B cell (primary cell): ENCODE data around the gene SLC49A3. TPM values are rescaled to one million over a fixed set of nuclear protein-coding genes. Genes with fewer than 3 reads are reported as not detected.

Source experiments
- ATAC-seq: fragments of 200-7000 bp; cut with Tn5 transposase; one replicate; pipeline ENCODE4 v1.10.0; 2021; ENCODE audit warnings: low read depth, mild to moderate bottlenecking, moderate number of reproducible peaks, moderate library complexity
- CTCF ChIA-PET: fragments of 350-600 bp; sonication (Branson Sonifier 250); formaldehyde crosslinking; loops from one replicate; lab custom pipeline; 2021; ENCODE audit warnings: antibody characterized with exemption, inconsistent platforms; lab: Charles Lee
- POLR2A ChIA-PET: fragments of 350-600 bp; sonication (Branson Sonifier 250); formaldehyde crosslinking; loops from one replicate; lab custom pipeline; 2021; ENCODE audit warnings: antibody characterized with exemption; lab: Charles Lee
- DNase-seq: peaks from one replicate; pipeline ENCODE4 v3.0.0; 2013
- H2AFZ ChIP-seq: 2 replicates; pipeline ENCODE4 v1.6.1; 2012; ENCODE audit warnings: mild to moderate bottlenecking, low read depth, low read length; ENCODE audit not compliant: insufficient read depth, poor library complexity, severe bottlenecking
- H3K27ac ChIP-seq, 2 donors: 1 replicate in 1 of 2; 2 replicates in 1 of 2; pipeline ENCODE4 v1.5.1; 2012 to 2013; ENCODE audit warnings: low read length in 2 of 2, mild to moderate bottlenecking in 2 of 2, moderate library complexity in 1 of 2
- H3K27me3 ChIP-seq, 4 experiments: fragments of 200-600 bp in 1 of 4; sonication (generic) in 1 of 4; replicated peaks in 1 of 4; 1 replicate in 2 of 4; 2 replicates in 2 of 4; pipeline versions ENCODE4 v1.6.1 to v1.7.0; 2013 to 2016; ENCODE audit warnings: low read length in 3 of 4, mild to moderate bottlenecking in 2 of 4, mixed read lengths in 1 of 4, moderate library complexity in 1 of 4; ENCODE audit not compliant: insufficient read depth in 4 of 4, control insufficient read depth in 3 of 4; ENCODE audit errors: control extremely low read depth in 1 of 4
- H3K36me3 ChIP-seq, 2 experiments: replicated peaks in 1 of 2; 1 replicate in 1 of 2; 2 replicates in 1 of 2; pipeline versions ENCODE4 v1.6.1 to v1.7.1; 2013; ENCODE audit warnings: low read length in 1 of 2; ENCODE audit not compliant: insufficient read depth in 2 of 2, control insufficient read depth in 1 of 2; ENCODE audit errors: control extremely low read depth in 1 of 2, extremely low read depth in 1 of 2
- H3K4me1 ChIP-seq, 2 donors: fragments of 200-600 bp in 1 of 2; sonication (generic) in 1 of 2; 1 replicate in 1 of 2; 2 replicates in 1 of 2; pipeline versions ENCODE4 v1.5.1 to v1.6.1; 2013 to 2017; ENCODE audit warnings: low read length in 2 of 2; ENCODE audit not compliant: control insufficient read depth in 2 of 2, insufficient read depth in 2 of 2
- H3K4me2 ChIP-seq: replicated peaks from 2 replicates; pipeline ENCODE3; 2012; ENCODE audit warnings: mild to moderate bottlenecking, low read depth, low read length; ENCODE audit not compliant: poor library complexity, severe bottlenecking
- H3K4me3 ChIP-seq, 5 experiments: fragments of 200-600 bp in 1 of 5; sonication (generic) in 1 of 5; 1 replicate in 3 of 5; 2 replicates in 2 of 5; pipeline versions ENCODE4 v1.5.1 to v1.7.0; 2011 to 2016; ENCODE audit warnings: low read length in 4 of 5, mild to moderate bottlenecking in 4 of 5, low read depth in 2 of 5, control low read depth in 1 of 5, moderate library complexity in 1 of 5; ENCODE audit not compliant: insufficient read depth in 1 of 5; ENCODE audit errors: control extremely low read depth in 1 of 5, extremely low read depth in 1 of 5
- H3K79me2 ChIP-seq: fragments of 200-600 bp; sonication (generic); one replicate; pipeline ENCODE4 v1.6.0; 2016; ENCODE audit warnings: low read length; ENCODE audit not compliant: control insufficient read depth, insufficient read depth
- H3K9ac ChIP-seq: fragments of 200-600 bp; sonication (generic); 2 replicates; pipeline ENCODE4 v1.6.1; 2017; ENCODE audit warnings: mild to moderate bottlenecking, low read length, moderate library complexity
- H3K9me3 ChIP-seq, 3 donors: one replicate each; pipeline versions ENCODE4 v1.6.1 to v1.7.1; 2013; ENCODE audit warnings: low read length in 2 of 3; ENCODE audit not compliant: control insufficient read depth in 2 of 3, insufficient read depth in 1 of 3; ENCODE audit errors: control extremely low read depth in 1 of 3
- H4K20me1 ChIP-seq: 2 replicates; pipeline ENCODE4 v1.6.0; 2012; ENCODE audit warnings: mild to moderate bottlenecking, low read length; ENCODE audit not compliant: insufficient read depth, control insufficient read depth, poor library complexity, severe bottlenecking
- H3K27ac Mint-ChIP-seq: one replicate; pipeline ENCODE4 v1.8.0; 2021; ENCODE audit warnings: mixed read lengths
- H3K27me3 Mint-ChIP-seq: one replicate; pipeline ENCODE4 v1.8.0; 2021; ENCODE audit warnings: mixed read lengths
- H3K4me1 Mint-ChIP-seq: one replicate; pipeline ENCODE4 v1.8.0; 2021; ENCODE audit warnings: mixed read lengths
- H3K4me3 Mint-ChIP-seq: one replicate; pipeline ENCODE4 v1.8.0; 2021; ENCODE audit warnings: mixed read lengths
- H3K9me3 Mint-ChIP-seq: one replicate; pipeline ENCODE4 v1.8.0; 2022; ENCODE audit warnings: mixed read lengths; ENCODE audit not compliant: insufficient read depth
- EZH2 ChIP-seq: IDR thresholded peaks from 2 replicates; pipeline ENCODE4 v1.6.1; 2012; ENCODE audit warnings: borderline replicate concordance, low read depth, mild to moderate bottlenecking, moderate library complexity, low read length; ENCODE audit not compliant: insufficient read depth, poor library complexity, severe bottlenecking
- WGBS: methylation state at CpG from one replicate; pipeline ENCODE4 v1.1.5; 2013; ENCODE audit warnings: missing lambda C conversion rate; ENCODE audit not compliant: insufficient coverage; 5-methylcytosine and 5-hydroxymethylcytosine counted together
- intact Hi-C: fragments of 100-400 bp; cut with micrococcal nuclease; formaldehyde crosslinking; loops from one replicate; pipeline ENCODE4 v1.10.0; 2022
- polyA plus RNA-seq: library from polyadenylated mRNA; depleted of rRNA; stranded (reverse); fragments of >200 nt; gene quantifications from 2 replicates; pipeline ENCODE4 v1.2.3, GENCODE V29; 2012
- total RNA-seq, 2 donors: library from RNA; stranded (reverse); fragments of 120-200 nt in 1 of 2; gene quantifications; 1 replicate in 1 of 2; 2 replicates in 1 of 2; pipeline versions ENCODE4 v1.2.3 to v1.2.4, GENCODE V29; 2013 to 2022
- TF ChIP-seq, protein P1 (sequence below): fragments of 200-600 bp; IDR thresholded peaks from one replicate; pipeline ENCODE4 v1.8.0; 2022; ENCODE audit warnings: antibody characterized with exemption, mild to moderate bottlenecking

Gene SLC49A3
- total and polyA plus RNA-seq, 2 donors (not counting 1 experiment from before 2014, with no cell fraction given), result 2.0 to 4.3 TPM

DNA sequence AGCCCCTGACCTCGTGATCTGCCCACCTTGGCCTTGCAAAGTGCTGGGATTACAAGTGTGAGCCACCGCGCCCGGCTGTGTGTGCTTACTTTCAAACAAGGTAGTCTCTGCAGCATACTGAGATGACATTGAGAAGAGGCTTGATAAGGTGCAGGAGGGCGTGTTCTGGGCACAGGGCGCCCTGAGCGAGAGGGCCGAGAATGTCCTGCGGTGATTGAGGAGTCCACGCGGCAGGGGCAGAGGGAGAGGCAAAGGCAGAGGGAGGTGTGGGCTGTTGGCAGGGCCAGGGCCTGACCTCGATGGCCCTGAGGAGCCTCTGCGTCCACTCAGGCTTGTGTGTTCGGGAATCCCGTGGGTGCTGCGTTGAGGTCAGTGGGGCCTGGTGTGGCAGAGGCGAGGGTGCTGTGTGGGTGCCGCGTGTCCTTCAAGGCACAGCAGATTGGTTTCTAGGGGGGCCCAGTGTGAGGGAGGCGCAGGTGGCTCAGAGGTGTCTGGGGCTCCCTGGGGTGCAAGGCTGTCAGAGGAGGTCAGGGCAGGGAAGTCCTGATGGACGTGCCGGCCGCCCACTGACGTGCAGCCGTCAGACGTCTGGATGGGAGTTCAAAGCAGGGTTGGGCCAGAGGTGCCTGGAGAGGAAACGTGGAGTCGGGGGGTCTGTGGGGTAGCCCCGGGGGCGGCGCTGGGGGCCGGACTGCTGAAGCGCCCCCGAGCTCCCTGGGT lies 28.8 kb upstream of the SLC49A3 start:
- ChIA-PET POLR2A (no interaction called here), CTCF (no interaction called here)
- DNase-seq, result no peak
- Histone ChIP-seq H3K36me3 (peaks cover 0 to 8% of the 10 kb centered on the region in 2 experiments), H3K27me3 (no peaks in the 10 kb centered on the region), H3K79me2 (peaks cover 83% of the 10 kb centered on the region), H3K4me3 (no peak overlapping the region), H3K4me1 (no peaks in the 10 kb centered on the region), H3K9me3 (peaks cover 0 to 12% (median 0%) of the 10 kb centered on the region in 3 donors), H3K9ac (no peak overlapping the region), H2AFZ (no peak overlapping the region), H3K4me2 (no peak overlapping the region), H3K27ac (no peak overlapping the region), H4K20me1 (peaks cover 83% of the 10 kb centered on the region)
- no peak for ATAC-seq
- Mint-ChIP-seq H3K4me3 (no peak overlapping the region), H3K9me3 (no peaks in the 10 kb centered on the region), H3K4me1 (peaks cover 13% of the 10 kb centered on the region), H3K27ac (no peak overlapping the region), H3K27me3 (no peaks in the 10 kb centered on the region)
- WGBS, result 96% methylated on average over 34 of the region's 34 CpGs
- intact Hi-C loops, result no loop called here
- TF ChIP-seq EZH2, result no peak
- TF ChIP-seq, protein P1, sequence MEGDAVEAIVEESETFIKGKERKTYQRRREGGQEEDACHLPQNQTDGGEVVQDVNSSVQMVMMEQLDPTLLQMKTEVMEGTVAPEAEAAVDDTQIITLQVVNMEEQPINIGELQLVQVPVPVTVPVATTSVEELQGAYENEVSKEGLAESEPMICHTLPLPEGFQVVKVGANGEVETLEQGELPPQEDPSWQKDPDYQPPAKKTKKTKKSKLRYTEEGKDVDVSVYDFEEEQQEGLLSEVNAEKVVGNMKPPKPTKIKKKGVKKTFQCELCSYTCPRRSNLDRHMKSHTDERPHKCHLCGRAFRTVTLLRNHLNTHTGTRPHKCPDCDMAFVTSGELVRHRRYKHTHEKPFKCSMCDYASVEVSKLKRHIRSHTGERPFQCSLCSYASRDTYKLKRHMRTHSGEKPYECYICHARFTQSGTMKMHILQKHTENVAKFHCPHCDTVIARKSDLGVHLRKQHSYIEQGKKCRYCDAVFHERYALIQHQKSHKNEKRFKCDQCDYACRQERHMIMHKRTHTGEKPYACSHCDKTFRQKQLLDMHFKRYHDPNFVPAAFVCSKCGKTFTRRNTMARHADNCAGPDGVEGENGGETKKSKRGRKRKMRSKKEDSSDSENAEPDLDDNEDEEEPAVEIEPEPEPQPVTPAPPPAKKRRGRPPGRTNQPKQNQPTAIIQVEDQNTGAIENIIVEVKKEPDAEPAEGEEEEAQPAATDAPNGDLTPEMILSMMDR, result no peak

DNA sequence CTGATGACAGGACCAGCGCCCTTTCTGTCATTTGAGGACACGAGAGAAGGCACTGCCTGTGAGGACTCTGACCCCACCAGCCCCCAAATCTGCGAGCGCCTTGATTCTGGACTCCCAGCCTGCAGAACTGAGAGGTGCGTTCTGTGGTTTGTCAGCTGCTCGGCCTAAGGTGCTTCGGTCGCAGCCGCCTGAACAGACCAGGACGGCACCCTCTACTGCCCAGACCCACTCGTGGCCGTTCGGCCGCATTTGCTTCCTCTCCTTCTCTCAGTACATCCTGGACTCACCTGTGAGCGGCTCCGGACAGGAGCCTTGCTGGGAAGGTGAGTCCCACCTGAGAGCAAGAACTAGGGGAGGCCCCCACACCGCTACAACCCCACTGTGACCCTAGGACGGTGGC lies 25.1 kb upstream of the SLC49A3 start:
- intact Hi-C loops, result no loop called here
- 95% methylated on average over 18 of the region's 18 CpGs for WGBS
- Histone ChIP-seq H3K27me3 (no peaks in the 10 kb centered on the region), H3K4me1 (no peaks in the 10 kb centered on the region), H3K4me3 (no peak overlapping the region), H3K27ac (no peak overlapping the region), H3K9ac (no peak overlapping the region), H4K20me1 (peaks cover 69% of the 10 kb centered on the region), H3K79me2 (peaks cover 86% of the 10 kb centered on the region), H2AFZ (no peak overlapping the region), H3K4me2 (no peak overlapping the region), H3K9me3 (no peaks in the 10 kb centered on the region), H3K36me3 (peaks cover 0 to 12% of the 10 kb centered on the region in 2 experiments)
- TF ChIP-seq EZH2, result no peak
- TF ChIP-seq, protein P1, result no peak
- DNase-seq, result no peak
- Mint-ChIP-seq H3K27ac (no peak overlapping the region), H3K4me1 (peaks cover 30% of the 10 kb centered on the region), H3K4me3 (no peak overlapping the region), H3K27me3 (no peaks in the 10 kb centered on the region), H3K9me3 (no peaks in the 10 kb centered on the region)
- ATAC-seq, result no peak
- CTCF ChIA-PET, result interaction anchor here (0.6 kb wide), 1 partner anchor 308 kb away, joined by 3 read pairs; no protein-coding TSS in a partner anchor
- POLR2A ChIA-PET, result interaction anchor here (0.5 kb wide), 1 partner anchor 129 kb away, joined by 4 read pairs; no protein-coding TSS in a partner anchor
